ENCODE data around the gene ELANE. TPM values are rescaled to one million over a fixed set of nuclear protein-coding genes. Genes with fewer than 3 reads are reported as not detected.

Gene ELANE
- total and polyA plus RNA-seq, 9 of the 15 experiments (the other 6 are each of a cell fraction or from before 2014, with no cell fraction given) = not detected

GRCh38 chr19:813219-814151, 38.6 kb upstream of the ELANE start (continued):
- TF ChIP-seq ZBTB49 (CRISPR knock-in tag; IDR thresholded peaks at IDR 0.05; ENCODE audit: borderline replicate concordance) = no peak
- no peak for TF ChIP-seq ZNF174 (CRISPR knock-in tag; IDR thresholded peaks at IDR 0.05)
- peak; percentile 99 for TF ChIP-seq HNRNPL (IDR thresholded peaks at IDR 0.05; ENCODE audit: low read depth, low read length)
- no peak for TF ChIP-seq SAP30 (IDR thresholded peaks at IDR 0.05; ENCODE audit: borderline replicate concordance, insufficient read depth, low read depth, low read length, poor library complexity, severe bottlenecking)
- TF ChIP-seq FOXP1 (CRISPR knock-in tag; IDR thresholded peaks at IDR 0.05) = no peak
- no peak for TF ChIP-seq TFE3 (CRISPR knock-in tag; IDR thresholded peaks at IDR 0.05)
- TF ChIP-seq U2AF1 (optimal IDR thresholded peaks at IDR 0.05; ENCODE audit: low read depth, low read length) = peak; percentile 88
- no peak for TF ChIP-seq MED1 (CRISPR knock-in tag; IDR thresholded peaks at IDR 0.05; ENCODE audit: borderline replicate concordance)
- TF ChIP-seq SRSF3 (IDR thresholded peaks at IDR 0.05; ENCODE audit: insufficient read depth, low read length) = no peak
- TF ChIP-seq MAFF (IDR thresholded peaks at IDR 0.05; ENCODE audit: low read length) = no peak
- no peak for TF ChIP-seq EZH2 (IDR thresholded peaks at IDR 0.05; ENCODE audit: borderline replicate concordance, low read depth, low read length)
- TF ChIP-seq ARNT (IDR thresholded peaks at IDR 0.05) = no peak
- no peak for TF ChIP-seq MAX (CRISPR knock-in tag; IDR thresholded peaks at IDR 0.05)
- TF ChIP-seq MCM5 (IDR thresholded peaks at IDR 0.05; ENCODE audit: low read depth) = no peak
- no peak for TF ChIP-seq THRA (IDR thresholded peaks at IDR 0.05)
- no peak for TF ChIP-seq ZNF175 (CRISPR knock-in tag; IDR thresholded peaks at IDR 0.05; ENCODE audit: low read depth)
- no peak for TF ChIP-seq LCOR (CRISPR knock-in tag; IDR thresholded peaks at IDR 0.05)
- TF ChIP-seq CCAR2 (IDR thresholded peaks at IDR 0.05; ENCODE audit: low read depth, low read length) = no peak
- TF ChIP-seq ZBTB43 (CRISPR knock-in tag; IDR thresholded peaks at IDR 0.05) = no peak
